ENCODE results near the gene PLA2G2D. TPM values are rescaled to one million over a fixed set of nuclear protein-coding genes. Genes with fewer than 3 reads are reported as not detected.

PLA2G2D gene
- total RNA-seq, 2 donors from 2014 or later, result not detected

DNA sequence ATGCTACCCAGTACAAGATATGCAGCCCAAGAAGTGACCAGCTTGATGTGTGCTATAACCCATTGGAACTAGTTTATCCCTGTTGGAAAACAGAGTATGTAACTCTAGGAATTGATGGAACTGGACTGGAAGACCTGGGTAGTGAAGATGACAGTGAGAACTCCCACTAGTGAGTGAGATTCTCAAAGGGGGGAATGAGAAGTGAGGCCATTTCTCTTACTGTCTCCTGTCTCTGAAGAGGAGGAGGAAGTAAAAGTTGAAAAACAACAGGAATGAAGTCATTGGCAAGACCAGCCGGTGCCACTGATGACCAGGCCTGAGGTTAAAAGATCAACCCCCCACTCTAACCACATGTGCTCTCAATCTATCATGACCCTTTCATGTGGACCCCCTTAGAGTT is 40.7 kb upstream of the PLA2G2D start:
- TF ChIP-seq, protein P1, sequence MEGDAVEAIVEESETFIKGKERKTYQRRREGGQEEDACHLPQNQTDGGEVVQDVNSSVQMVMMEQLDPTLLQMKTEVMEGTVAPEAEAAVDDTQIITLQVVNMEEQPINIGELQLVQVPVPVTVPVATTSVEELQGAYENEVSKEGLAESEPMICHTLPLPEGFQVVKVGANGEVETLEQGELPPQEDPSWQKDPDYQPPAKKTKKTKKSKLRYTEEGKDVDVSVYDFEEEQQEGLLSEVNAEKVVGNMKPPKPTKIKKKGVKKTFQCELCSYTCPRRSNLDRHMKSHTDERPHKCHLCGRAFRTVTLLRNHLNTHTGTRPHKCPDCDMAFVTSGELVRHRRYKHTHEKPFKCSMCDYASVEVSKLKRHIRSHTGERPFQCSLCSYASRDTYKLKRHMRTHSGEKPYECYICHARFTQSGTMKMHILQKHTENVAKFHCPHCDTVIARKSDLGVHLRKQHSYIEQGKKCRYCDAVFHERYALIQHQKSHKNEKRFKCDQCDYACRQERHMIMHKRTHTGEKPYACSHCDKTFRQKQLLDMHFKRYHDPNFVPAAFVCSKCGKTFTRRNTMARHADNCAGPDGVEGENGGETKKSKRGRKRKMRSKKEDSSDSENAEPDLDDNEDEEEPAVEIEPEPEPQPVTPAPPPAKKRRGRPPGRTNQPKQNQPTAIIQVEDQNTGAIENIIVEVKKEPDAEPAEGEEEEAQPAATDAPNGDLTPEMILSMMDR (conservative IDR thresholded peaks at IDR 0.05), result no peak
- H3K4me1 Mint-ChIP-seq, result no peaks in the 10 kb centered on the region
- no peaks in the 10 kb centered on the region for H3K4me1 ChIP-seq (ENCODE audit: control insufficient read depth, insufficient read depth, low read length)
- no peak overlapping the region for H3K27ac Mint-ChIP-seq
- peaks cover 24% of the 10 kb centered on the region for H3K27me3 Mint-ChIP-seq (ENCODE audit: insufficient read depth)
- peaks cover 64% of the 10 kb centered on the region for H3K9me3 Mint-ChIP-seq
- no peaks in the 10 kb centered on the region for H3K36me3 Mint-ChIP-seq (ENCODE audit: low read depth)
- no peaks in the 10 kb centered on the region for H3K36me3 ChIP-seq (ENCODE audit: control insufficient read depth, insufficient read depth, low read length)
- WGBS, 2 experiments (ENCODE audit: insufficient coverage in 1 of 2, insufficient read length in 1 of 2), result 78% methylated on average over 1 of the region's 1 CpG; no CpG with 5 or more reads in 1 of the 2 experiments
- H3K9ac ChIP-seq (ENCODE audit: extremely low read depth, low read length, poor library complexity, severe bottlenecking), result no peak overlapping the region
- H3K27me3 ChIP-seq (ENCODE audit: control insufficient read depth, insufficient read depth, low read length, poor library complexity, severe bottlenecking), result no peaks in the 10 kb centered on the region
- no peak overlapping the region for H3K4me3 ChIP-seq (ENCODE audit: low read length)
- no peak overlapping the region for H3K4me3 Mint-ChIP-seq
- no peak for DNase-seq
- no peak overlapping the region for H3K27ac ChIP-seq (ENCODE audit: low read depth, low read length)
- peaks cover 17% of the 10 kb centered on the region for H3K9me3 ChIP-seq (ENCODE audit: control insufficient read depth, low read length)

DNA sequence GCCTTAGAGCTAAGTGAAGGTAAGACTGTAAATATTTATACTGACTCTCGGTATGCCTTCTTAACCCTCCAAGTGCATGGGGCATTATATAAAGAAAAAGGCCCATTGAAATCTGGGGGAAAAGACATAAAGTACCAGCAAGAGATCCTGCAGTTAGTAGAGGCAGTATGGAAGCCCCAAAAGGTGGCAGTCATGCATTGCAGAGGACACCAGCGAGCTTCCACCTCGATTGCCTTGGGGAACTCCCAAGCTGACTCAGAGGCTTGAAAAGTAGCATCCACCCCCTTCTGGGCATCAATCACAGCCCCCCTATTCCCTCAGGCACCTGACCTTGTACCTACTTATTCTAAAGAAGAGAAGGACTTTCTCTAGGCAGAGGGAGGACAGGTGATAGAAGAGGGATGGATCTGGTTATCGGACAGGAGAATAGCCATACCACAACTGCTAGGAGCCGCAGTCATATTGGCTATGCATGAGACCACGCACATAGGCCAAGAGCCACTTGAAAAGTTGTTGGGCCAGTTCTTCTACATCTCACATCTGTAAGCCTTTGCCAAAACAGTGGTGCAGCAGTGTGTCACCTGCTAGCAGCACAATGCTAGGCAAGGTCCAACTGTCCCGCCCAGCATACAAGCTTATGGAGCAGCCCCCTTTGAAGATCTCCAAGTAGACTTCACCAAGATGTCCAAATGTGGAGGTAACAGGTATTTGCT is 39.2 kb upstream of the PLA2G2D start:
- H3K9me3 ChIP-seq (ENCODE audit: control insufficient read depth, low read length), result peaks cover 17% of the 10 kb centered on the region

DNA sequence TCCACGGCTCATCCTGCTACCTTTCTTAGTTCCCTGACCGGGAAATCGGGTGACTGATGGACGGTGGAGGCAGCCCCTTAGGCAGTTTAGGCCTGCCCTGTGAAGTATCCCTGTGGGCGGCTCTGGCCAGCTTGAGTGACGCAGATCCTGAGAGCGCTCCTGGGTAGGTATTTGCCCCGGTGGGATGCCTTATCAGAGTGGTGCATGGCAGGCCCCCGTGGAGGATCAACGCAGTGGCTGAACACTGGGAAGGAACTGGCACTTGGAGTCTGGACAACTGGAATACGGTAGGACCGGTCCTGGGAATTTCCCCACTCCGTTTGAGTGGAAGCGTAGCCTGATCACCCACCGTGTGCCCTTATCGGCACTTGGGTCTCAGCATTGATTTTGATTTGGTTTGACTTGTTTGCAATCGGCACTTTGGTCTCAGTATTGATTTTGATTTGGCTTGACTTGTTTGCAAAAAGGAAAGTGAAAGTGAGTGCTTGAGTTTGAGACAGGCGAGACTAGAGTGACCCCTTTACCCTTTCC is 35.0 kb upstream of the PLA2G2D start:
- Histone ChIP-seq H3K27me3 (ENCODE audit: control insufficient read depth, insufficient read depth, low read length, poor library complexity, severe bottlenecking) (no peaks in the 10 kb centered on the region), H3K27ac (ENCODE audit: low read depth, low read length) (no peak overlapping the region), H3K9me3 (ENCODE audit: control insufficient read depth, low read length) (peaks cover 2% of the 10 kb centered on the region), H3K4me3 (ENCODE audit: low read length) (no peak overlapping the region), H3K4me1 (ENCODE audit: control insufficient read depth, insufficient read depth, low read length) (no peaks in the 10 kb centered on the region), H3K36me3 (ENCODE audit: control insufficient read depth, insufficient read depth, low read length) (no peaks in the 10 kb centered on the region), H3K9ac (ENCODE audit: extremely low read depth, low read length, poor library complexity, severe bottlenecking) (no peak overlapping the region)
- Mint-ChIP-seq H3K36me3 (ENCODE audit: low read depth) (no peaks in the 10 kb centered on the region), H3K27me3 (ENCODE audit: insufficient read depth) (peaks cover 7% of the 10 kb centered on the region), H3K4me3 (no peak overlapping the region), H3K4me1 (no peaks in the 10 kb centered on the region), H3K27ac (no peak overlapping the region), H3K9me3 (peaks cover 14% of the 10 kb centered on the region)
- WGBS, 2 experiments (ENCODE audit: insufficient coverage in 1 of 2, insufficient read length in 1 of 2), result 86 to 92% methylated on average over 14 to 18 of the region's 18 CpGs
- no peak for DNase-seq
- TF ChIP-seq, protein P1 (conservative IDR thresholded peaks at IDR 0.05), result no peak

More for the DNA sequence above, 39.2 kb upstream of the PLA2G2D start:
- no peak overlapping the region for H3K4me3 Mint-ChIP-seq
- peaks cover 54% of the 10 kb centered on the region for H3K9me3 Mint-ChIP-seq
- no peaks in the 10 kb centered on the region for H3K36me3 Mint-ChIP-seq (ENCODE audit: low read depth)
- TF ChIP-seq, protein P1 (conservative IDR thresholded peaks at IDR 0.05), result no peak
- Histone ChIP-seq H3K4me1 (ENCODE audit: control insufficient read depth, insufficient read depth, low read length) (no peaks in the 10 kb centered on the region), H3K27me3 (ENCODE audit: control insufficient read depth, insufficient read depth, low read length, poor library complexity, severe bottlenecking) (no peaks in the 10 kb centered on the region), H3K9ac (ENCODE audit: extremely low read depth, low read length, poor library complexity, severe bottlenecking) (no peak overlapping the region), H3K36me3 (ENCODE audit: control insufficient read depth, insufficient read depth, low read length) (no peaks in the 10 kb centered on the region), H3K4me3 (ENCODE audit: low read length) (no peak overlapping the region), H3K27ac (ENCODE audit: low read depth, low read length) (no peak overlapping the region)
- WGBS, 2 experiments (ENCODE audit: insufficient coverage in 1 of 2, insufficient read length in 1 of 2), result 89 to 92% methylated on average over 4 to 7 of the region's 7 CpGs
- DNase-seq, result no peak
- no peak overlapping the region for H3K27ac Mint-ChIP-seq
- H3K4me1 Mint-ChIP-seq, result no peaks in the 10 kb centered on the region
- peaks cover 22% of the 10 kb centered on the region for H3K27me3 Mint-ChIP-seq (ENCODE audit: insufficient read depth)
